ENCODE data around the gene FFAR3. TPM values are rescaled to one million over a fixed set of nuclear protein-coding genes. Genes with fewer than 3 reads are reported as not detected.
"Not testable (repeated sequence)": the region's sequence is repeated elsewhere in the genome, so short reads cannot be mapped to it uniquely, and the experiment has no call there.

The FFAR3 gene
- polyA plus RNA-seq, 4 donors = 0.16 to 0.71 (median 0.17) TPM; not detected in 1

DNA sequence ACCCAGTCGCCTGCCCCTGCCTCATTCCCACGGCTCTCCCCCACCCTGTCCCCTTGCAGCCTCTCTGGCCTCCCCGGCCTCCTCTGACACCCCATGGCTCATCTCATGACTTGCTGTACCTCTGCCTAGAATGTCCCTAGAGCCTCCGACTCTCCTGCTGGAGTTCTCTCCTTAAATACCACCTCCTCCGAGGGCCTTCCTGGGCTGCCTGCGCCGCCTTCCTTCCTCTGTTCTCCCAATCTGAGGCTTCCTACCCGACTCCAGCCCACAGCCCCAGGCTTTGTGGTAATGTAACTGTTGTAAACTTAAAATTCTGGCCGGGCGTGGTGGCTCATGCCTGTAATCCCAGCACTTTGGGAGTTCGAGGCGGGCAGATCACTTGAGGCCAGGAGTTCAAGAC is 40.3 kb downstream of the FFAR3 start:
- DNase-seq (ENCODE audit: low read depth in 4 of 4, low spot score in 3 of 4) = no peak

DNA sequence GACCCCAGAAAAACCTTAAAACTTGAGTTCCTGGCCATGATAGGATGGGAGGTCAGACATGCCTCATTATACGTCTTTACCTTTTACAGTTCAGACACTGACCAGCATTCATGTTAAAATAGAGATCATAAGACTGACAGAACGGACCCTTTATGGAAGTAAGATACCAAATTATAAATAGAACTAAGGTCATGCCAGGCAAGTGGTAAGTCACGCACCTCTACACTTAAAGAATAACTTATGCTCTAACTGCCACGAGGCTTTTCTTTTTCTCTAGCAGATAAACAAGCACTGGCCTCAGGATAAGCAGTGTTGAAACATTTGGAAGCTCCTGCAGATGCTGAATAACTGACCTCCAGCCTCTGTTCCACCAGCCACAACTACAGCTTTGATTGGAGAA is 41.0 kb downstream of the FFAR3 start:
- no peak for DNase-seq (ENCODE audit: low read depth in 4 of 4, low spot score in 3 of 4)

DNA sequence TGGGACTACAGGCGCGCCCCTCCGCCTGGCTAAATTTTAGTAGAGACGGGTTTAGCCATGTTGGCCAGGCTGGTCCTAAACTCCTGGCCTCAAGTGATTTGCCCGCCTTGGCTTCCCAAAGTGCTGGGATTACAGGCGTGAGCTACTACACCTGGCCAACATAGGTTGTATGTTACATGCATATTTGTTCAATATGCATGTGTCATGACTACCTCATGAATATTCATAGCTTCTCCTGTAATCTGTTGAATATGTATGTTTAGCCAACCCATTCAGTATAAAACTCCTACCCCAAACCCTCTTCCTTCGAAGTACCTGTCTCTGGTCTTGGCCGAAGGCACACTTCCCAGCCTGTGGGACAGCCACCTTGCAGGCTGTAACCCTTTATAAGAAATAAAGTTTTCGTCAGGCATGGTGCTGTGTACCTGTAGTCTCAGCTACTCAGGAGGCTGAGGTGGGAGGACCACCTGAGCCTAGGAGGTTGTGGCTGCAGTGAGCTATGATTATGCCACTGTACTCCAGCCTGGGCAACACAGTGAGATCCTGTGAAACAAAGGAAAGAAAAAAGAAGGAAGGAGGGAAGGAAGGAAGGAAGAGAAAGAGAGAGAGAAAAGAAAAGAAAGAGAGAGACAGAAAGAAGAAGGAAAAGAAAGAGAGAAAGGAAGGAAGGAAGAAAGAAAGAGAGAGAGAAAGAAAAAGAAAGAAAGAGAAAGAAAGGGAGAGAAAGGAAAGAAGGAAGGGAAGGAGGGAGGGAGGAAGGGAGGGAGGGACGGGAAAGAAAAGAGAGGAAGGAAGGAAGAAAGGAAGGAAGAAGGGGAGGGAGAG is 41.9 kb downstream of the FFAR3 start:
- no peak for DNase-seq (ENCODE audit: low read depth in 4 of 4, low spot score in 3 of 4)

DNA sequence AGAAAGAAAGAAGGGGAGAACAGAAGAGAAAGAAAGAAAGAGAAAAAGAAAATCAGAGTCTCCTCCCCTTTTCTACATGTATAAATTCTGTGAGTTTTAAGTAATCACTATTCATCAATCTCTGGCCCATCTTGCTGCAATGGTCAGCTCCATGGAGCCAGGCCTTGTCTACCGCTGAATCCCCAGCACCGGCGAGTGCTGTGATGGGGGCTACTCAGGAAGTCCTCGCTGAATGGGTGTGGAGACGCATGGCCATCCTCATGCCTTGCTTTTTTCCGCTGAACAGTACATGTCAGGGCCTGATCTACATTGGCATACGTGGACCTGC is 42.5 kb downstream of the FFAR3 start:
- DNase-seq (ENCODE audit: low read depth in 4 of 4, low spot score in 3 of 4) = no peak

DNA sequence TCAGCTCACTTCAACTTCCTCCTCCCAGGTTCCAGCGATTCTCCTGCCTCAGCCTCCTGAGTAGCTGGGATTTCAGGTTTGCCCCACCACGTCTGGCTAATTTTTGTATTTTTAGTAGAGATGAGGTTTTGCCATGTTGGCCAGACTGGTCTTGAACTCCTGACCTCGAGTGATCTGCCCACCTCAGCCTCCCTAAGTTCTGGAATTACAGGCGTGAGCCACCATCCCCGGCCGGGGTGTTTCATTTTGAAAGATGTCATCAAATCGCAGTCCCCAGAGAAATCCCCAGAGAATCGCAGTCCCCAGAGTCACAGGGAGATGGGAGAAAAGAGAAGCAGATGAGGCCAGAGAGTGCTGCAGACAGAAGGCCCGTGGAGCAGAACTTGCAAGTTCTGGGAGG is 43.2 kb downstream of the FFAR3 start:
- not testable (repeated sequence) for DNase-seq (ENCODE audit: low read depth in 4 of 4, low spot score in 3 of 4)

DNA sequence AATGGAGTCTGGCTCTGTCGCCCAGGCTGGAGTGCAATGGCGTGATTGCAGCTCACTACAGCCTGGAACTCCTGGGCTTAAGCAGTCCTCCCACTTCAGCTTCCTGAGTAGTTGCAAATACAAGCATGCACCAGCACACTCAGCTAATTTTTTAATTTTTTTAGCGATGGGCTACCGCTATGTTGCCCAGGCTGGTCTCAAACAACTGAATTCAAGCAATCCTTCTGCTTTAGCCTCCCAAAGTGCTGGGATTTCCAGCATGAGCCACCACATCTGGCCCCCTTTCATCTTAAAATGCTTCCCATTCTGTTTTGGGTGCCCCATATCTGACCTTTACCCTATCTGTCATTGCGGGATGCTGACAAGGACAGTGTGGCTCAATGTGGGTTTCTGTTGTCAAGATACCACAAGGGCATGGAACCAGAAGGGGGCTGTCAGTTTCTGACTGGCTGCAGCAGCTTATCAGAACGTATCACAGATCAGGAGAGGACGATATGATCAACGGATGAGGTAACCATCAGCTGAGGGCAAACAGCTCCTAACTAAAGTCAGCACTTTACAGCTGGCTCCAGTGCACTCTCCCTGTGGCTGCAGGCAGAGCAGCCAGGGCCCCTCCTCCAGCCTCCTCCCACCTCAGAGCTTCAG is 45.0 kb downstream of the FFAR3 start:
- DNase-seq (ENCODE audit: low read depth in 4 of 4, low spot score in 3 of 4) = no peak

DNA sequence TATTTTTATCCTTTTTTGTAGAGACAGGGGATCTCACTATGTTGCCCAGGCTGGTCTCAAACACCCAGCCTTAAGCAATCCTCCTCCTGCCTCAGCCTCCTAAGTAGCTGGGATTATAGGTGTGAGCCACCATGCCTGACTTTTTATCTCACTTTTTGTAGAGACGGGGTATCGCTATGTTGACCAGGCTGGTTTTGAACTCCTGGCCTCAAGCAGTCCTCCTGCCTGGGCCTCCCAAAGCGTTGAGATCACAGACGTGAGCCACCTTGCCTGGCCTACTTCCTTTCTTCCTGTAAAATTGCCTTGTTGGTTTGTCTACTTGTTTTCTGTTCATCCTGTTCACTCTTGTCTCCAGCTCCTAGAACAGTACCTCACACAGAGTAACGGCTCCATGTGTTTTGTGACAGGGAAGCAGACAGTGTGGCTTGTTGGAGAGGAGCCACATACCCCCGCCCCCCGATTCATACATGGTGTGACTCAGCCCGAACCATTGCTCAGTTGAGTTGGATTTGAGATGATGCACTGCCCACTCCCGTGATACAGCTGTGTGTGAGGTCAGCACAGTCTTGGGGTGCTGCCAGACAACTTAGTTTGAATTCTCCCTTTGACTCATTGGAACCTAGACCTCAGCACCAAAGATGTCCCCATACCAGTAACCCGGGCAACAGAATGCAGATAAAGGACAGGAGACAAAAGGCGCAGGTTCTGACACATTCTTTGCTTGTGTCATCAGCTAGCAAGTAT is 46.8 kb downstream of the FFAR3 start:
- no peak for DNase-seq (ENCODE audit: low read depth in 4 of 4, low spot score in 3 of 4)

DNA sequence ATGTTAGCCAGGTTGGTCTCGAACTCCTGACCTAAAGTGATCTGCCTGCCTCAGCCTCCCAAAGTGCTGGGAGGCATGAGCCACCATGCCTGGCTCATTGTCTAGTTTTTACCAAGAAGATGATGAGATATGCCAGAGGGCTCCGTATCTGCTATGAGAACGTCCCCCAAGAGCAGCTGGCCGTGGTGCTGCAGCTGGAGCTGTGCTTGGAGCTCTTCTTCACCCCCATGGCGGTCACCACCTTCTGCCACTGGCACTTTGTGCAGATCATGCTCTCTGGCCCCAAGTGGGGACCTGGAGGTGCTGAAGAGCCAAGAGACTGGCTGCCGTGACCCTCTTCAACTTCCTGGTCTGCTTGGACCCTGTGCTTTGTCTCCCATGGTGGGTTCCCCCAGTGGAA is 49.4 kb downstream of the FFAR3 start:
- no peak for DNase-seq (ENCODE audit: low read depth in 4 of 4, low spot score in 3 of 4)

DNA sequence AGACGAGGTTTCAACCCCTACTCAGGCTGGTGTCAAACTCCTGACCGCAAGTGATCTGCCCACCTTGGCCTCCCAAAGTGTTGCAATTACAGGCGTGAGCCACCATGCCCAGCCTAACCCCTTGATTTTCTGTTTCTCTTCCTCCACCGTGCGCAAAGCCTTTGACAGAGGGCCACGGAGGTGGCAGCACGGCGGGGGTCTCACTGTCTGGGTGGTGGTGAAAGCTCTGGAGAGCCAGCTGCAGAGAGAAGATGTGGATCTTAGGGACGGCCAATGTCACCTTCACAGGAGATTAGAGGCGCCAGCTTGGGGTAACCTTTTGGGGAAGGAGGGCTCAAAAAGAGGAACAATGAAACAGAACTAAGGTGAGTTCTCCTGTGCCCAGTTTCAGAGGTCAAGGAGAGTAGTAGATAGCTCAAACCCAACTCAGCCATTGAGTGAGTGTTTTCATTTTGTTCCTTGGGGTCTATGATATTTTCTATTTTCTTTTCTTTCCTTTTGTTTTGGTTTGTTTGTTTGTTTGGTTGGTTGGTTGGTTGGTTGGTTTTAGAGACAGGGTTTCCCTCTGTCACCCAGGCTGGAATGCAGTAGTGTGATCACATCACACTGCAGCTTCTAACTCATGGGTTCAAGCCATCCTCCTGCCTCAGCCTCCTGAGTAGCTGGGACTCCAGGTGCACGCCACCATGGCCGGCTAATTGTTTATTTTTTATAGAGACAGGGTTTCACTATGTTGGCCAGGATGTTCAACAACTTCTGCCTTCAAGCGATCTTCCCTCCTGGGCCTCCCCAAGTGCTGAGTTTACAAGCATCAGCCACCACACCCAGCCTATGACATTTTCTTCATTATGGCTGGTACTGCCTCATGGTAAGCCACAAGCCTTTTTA is 50.3 kb downstream of the FFAR3 start:
- DNase-seq (ENCODE audit: low read depth in 4 of 4, low spot score in 3 of 4) = no peak

DNA sequence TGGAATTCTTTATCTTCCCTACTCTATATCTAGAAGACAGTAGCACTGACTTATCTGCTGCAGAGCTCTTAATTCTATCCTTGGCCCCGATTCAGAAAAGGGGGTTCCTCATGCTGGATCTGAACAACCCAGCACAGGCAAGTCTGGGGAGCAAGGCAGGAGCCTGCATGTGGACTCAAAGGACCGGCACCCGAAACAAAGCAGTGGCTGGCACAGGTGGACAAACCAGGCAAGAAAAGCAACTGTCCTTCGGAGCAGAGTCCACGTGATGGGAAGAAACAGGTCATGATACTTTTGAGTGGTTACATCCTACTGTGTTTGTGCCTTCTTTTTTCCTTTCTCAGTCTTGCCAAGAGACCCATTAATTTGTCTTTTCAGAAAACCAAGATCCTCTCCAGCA is 50.9 kb downstream of the FFAR3 start:
- no peak for DNase-seq (ENCODE audit: low read depth in 4 of 4, low spot score in 3 of 4)

Other genes starting within 250 kb of the FFAR3 start
- 10 to 100 TPM in 3 of 4 donors, under 1 TPM in 1; 0.48 to 35.2 (median 22.5) TPM for gene FXYD3, start 242.6 kb upstream of the FFAR3 start, polyA plus RNA-seq (ENCODE audit: insufficient read length in 4 of 4)
- gene LGI4, start 223.4 kb upstream of the FFAR3 start, polyA plus RNA-seq (ENCODE audit: insufficient read length in 4 of 4) = 10 to 100 TPM in 1 of 4 donors, 1 to 10 TPM in 3; 2.7 to 14.3 (median 3.5) TPM
- 10 to 100 TPM; 22.3 to 73.8 (median 27.2) TPM for gene FXYD1, start 219.6 kb upstream of the FFAR3 start, polyA plus RNA-seq (ENCODE audit: insufficient read length in 4 of 4)
- 1 to 10 TPM in 3 of 4 donors, under 1 TPM in 1; 0.82 to 6.6 (median 1.3) TPM for gene FXYD7, start 215.2 kb upstream of the FFAR3 start, polyA plus RNA-seq (ENCODE audit: insufficient read length in 4 of 4)
- 10 to 100 TPM; 13.2 to 33.5 (median 27.9) TPM for gene FXYD5, start 203.7 kb upstream of the FFAR3 start, polyA plus RNA-seq (ENCODE audit: insufficient read length in 4 of 4)
- gene FAM187B, start 129.7 kb upstream of the FFAR3 start, polyA plus RNA-seq (ENCODE audit: insufficient read length in 4 of 4) = not detected
- 10 to 100 TPM in 3 of 4 donors, 1 to 10 TPM in 1; 7.9 to 66.3 (median 47.9) TPM for gene LSR, start 109.5 kb upstream of the FFAR3 start, polyA plus RNA-seq (ENCODE audit: insufficient read length in 4 of 4)
- 100 to 1,000 TPM; 152 to 195 (median 169) TPM for gene USF2, start 89.5 kb upstream of the FFAR3 start, polyA plus RNA-seq (ENCODE audit: insufficient read length in 4 of 4)
- gene HAMP, start 75.9 kb upstream of the FFAR3 start, polyA plus RNA-seq (ENCODE audit: insufficient read length in 4 of 4) = under 1 TPM; 0.23 to 0.90 (median 0.42) TPM
- gene MAG, start 66.3 kb upstream of the FFAR3 start, polyA plus RNA-seq (ENCODE audit: insufficient read length in 4 of 4) = 10 to 100 TPM in 1 of 4 donors, 1 to 10 TPM in 3; 3.0 to 11.2 (median 6.2) TPM
- 10 to 100 TPM in 3 of 4 donors, 1 to 10 TPM in 1; 7.5 to 43.9 (median 29.6) TPM for gene CD22, start 29.3 kb upstream of the FFAR3 start, polyA plus RNA-seq (ENCODE audit: insufficient read length in 4 of 4)
- under 1 TPM; 0.29 to 0.61 (median 0.41) TPM for gene FFAR1, start 10.6 kb upstream of the FFAR3 start, polyA plus RNA-seq (ENCODE audit: insufficient read length in 4 of 4)
- under 1 TPM in 1 of 4 donors, not detected in 3; 0.33 TPM for gene GPR42, start 12.6 kb downstream of the FFAR3 start, polyA plus RNA-seq (ENCODE audit: insufficient read length in 4 of 4)
- gene FFAR2, start 89.8 kb downstream of the FFAR3 start, polyA plus RNA-seq (ENCODE audit: insufficient read length in 4 of 4) = 1 to 10 TPM in 1 of 4 donors, under 1 TPM in 3; 0.19 to 1.4 (median 0.47) TPM
- gene KRTDAP, start 132.0 kb downstream of the FFAR3 start, polyA plus RNA-seq (ENCODE audit: insufficient read length in 4 of 4) = 1 to 10 TPM in 1 of 4 donors, under 1 TPM in 3; 0.36 to 1.9 (median 0.59) TPM
- 100 to 1,000 TPM in 1 of 4 donors, 10 to 100 TPM in 3; 59.7 to 123 (median 83.8) TPM for gene DMKN, start 155.2 kb downstream of the FFAR3 start, polyA plus RNA-seq (ENCODE audit: insufficient read length in 4 of 4)
- gene SBSN, start 169.9 kb downstream of the FFAR3 start, polyA plus RNA-seq (ENCODE audit: insufficient read length in 4 of 4) = under 1 TPM in 1 of 4 donors, not detected in 3; 0.11 TPM
- not detected for gene GAPDHS, start 175.0 kb downstream of the FFAR3 start, polyA plus RNA-seq (ENCODE audit: insufficient read length in 4 of 4)
- 100 to 1,000 TPM in 1 of 4 donors, 10 to 100 TPM in 3; 58.7 to 102 (median 86.6) TPM for gene TMEM147, start 187.2 kb downstream of the FFAR3 start, polyA plus RNA-seq (ENCODE audit: insufficient read length in 4 of 4)
- under 1 TPM in 1 of 4 donors, not detected in 3; 0.14 TPM for gene ATP4A, start 205.2 kb downstream of the FFAR3 start, polyA plus RNA-seq (ENCODE audit: insufficient read length in 4 of 4)
- gene PMIS2, start 227.7 kb downstream of the FFAR3 start, polyA plus RNA-seq (ENCODE audit: insufficient read length in 4 of 4) = not detected

All from left renal pelvis (tissue), 4 donors.